ENCODE measurements around the gene PPP2R5C. TPM values are rescaled to one million over a fixed set of nuclear protein-coding genes. Genes with fewer than 3 reads are reported as not detected.

Gene PPP2R5C
- total and polyA plus RNA-seq, 2 of the 8 experiments (the other 6 are each of a cell fraction or from before 2014, with no cell fraction given): 49.6 to 95.9 TPM

GRCh38 chr14:101884089-101884933, 122.8 kb downstream of the PPP2R5C start:
- no peak overlapping the region for H2BK20ac ChIP-seq (ENCODE audit: low read length)
- H3K79me1 ChIP-seq (ENCODE audit: low read depth, low read length): 0 out of 2 replicates have a peak, but pooled peaks cover 2% of the 10 kb centered on the region
- no peak overlapping the region for H3K4me2 ChIP-seq (ENCODE audit: insufficient read depth in 1 of 2, low read depth in 2 of 2, low read length in 2 of 2)
- no peaks in the 10 kb centered on the region for H3K23me2 ChIP-seq (ENCODE audit: low read depth, low read length)
- no peaks in the 10 kb centered on the region for H3K4me1 ChIP-seq (replicated peaks in 1 of 4; ENCODE audit: control insufficient read depth in 3 of 4, insufficient read depth in 4 of 4, low read length in 3 of 4)
- H4K8ac ChIP-seq (ENCODE audit: extremely low read depth, insufficient read depth, low read length): no peak overlapping the region
- no peak overlapping the region for H3K4ac ChIP-seq (replicated peaks; ENCODE audit: insufficient read length, low read depth, low read length)
- H2BK12ac ChIP-seq (ENCODE audit: low read depth, low read length): no peak overlapping the region
- peaks cover under 1 to 4% of the 10 kb centered on the region in 2 experiments for H4K20me1 ChIP-seq (replicated peaks in 1 of 2; ENCODE audit: control insufficient read depth in 1 of 2, insufficient read depth in 2 of 2, low read length in 2 of 2)
- H2AK5ac ChIP-seq (ENCODE audit: low read depth, low read length): no peak overlapping the region
- H3K27me3 ChIP-seq (replicated peaks in 1 of 4; ENCODE audit: control insufficient read depth in 3 of 4, extremely low read depth in 1 of 4, insufficient read depth in 3 of 4, low read length in 3 of 4): no peaks in the 10 kb centered on the region
- no peak overlapping the region for H2AFZ ChIP-seq (ENCODE audit: low read length)
- peaks cover 0 to 9% (median 1%) of the 10 kb centered on the region in 4 experiments; a peak in 3 of 8 replicates for H3K36me3 ChIP-seq (ENCODE audit: control insufficient read depth in 2 of 4, insufficient read depth in 4 of 4, low read length in 3 of 4)
- H3K4me3 ChIP-seq (ENCODE audit: extremely low read depth in 1 of 4, insufficient read depth in 2 of 4, low read depth in 3 of 4, low read length in 4 of 4): no peak overlapping the region
- WGBS, 2 experiments (ENCODE audit: extremely low coverage in 1 of 2, insufficient coverage in 1 of 2, insufficient read length in 1 of 2, insufficient replicate concordance in 2 of 2, low coverage in 1 of 2, low lambda C conversion rate in 2 of 2, missing lambda C conversion rate in 1 of 2): 95% methylated on average over 16 of the region's 17 CpGs; no CpG with 5 or more reads in 1 of the 2 experiments
- no peak for FAIRE-seq
- no peak overlapping the region for H3K56ac ChIP-seq (replicated peaks; ENCODE audit: insufficient read length, low read depth, low read length)
- H4K5ac ChIP-seq (ENCODE audit: insufficient read length, low read depth, low read length): no peak overlapping the region
- no peak overlapping the region for H3K27ac ChIP-seq (ENCODE audit: low read depth, low read length)
- ChIA-PET CTCF (ENCODE audit: partially characterized antibody) (no interaction called here), POLR2A (ENCODE audit: partially characterized antibody) (no interaction called here)
- H3K14ac ChIP-seq (ENCODE audit: insufficient read length): no peak overlapping the region
- H3K79me2 ChIP-seq (ENCODE audit: control insufficient read depth in 1 of 2, insufficient read depth in 2 of 2, low read length in 2 of 2): no peaks in the 10 kb centered on the region
- H3K9me3 ChIP-seq (ENCODE audit: insufficient read depth in 2 of 2, low read depth in 1 of 2, low read length in 1 of 2): no peaks in the 10 kb centered on the region
- DNase-seq (ENCODE audit: low read depth in 1 of 2, low spot score in 2 of 2): no peak
- H3K9ac ChIP-seq (replicated peaks in 1 of 4; ENCODE audit: extremely low read depth in 1 of 4, low read depth in 3 of 4, low read length in 3 of 4): no peak overlapping the region
- H3K18ac ChIP-seq (ENCODE audit: extremely low read depth, low read length): no peak overlapping the region; the same call in 1 of the 2 replicates
- no peak overlapping the region for H3K23ac ChIP-seq (ENCODE audit: insufficient read length)
- no peak overlapping the region for H2BK15ac ChIP-seq (ENCODE audit: low read length)
- no peak overlapping the region for H2BK120ac ChIP-seq (replicated peaks; ENCODE audit: low read depth, low read length)
- H4K91ac ChIP-seq (replicated peaks; ENCODE audit: insufficient read length, low read length): no peak overlapping the region
- no peak overlapping the region for H2BK5ac ChIP-seq (ENCODE audit: low read depth, low read length)
- no peak for TF ChIP-seq CHD1 (IDR thresholded peaks at IDR 0.05; ENCODE audit: low read depth, low read length)
- TF ChIP-seq CTCF (IDR thresholded peaks at IDR 0.05; ENCODE audit: control extremely low read depth in 1 of 3, insufficient read depth in 1 of 3, low read depth in 1 of 3, low read length in 3 of 3): no peak
